Fibroblast of skin of abdomen (primary cell): Measurements from ENCODE around the gene ITGB2.
A peak's percentile ranks its signal among the peaks of the same experiment; 100 is the strongest.

Experiments
- DNase-seq: peaks from one replicate; pipeline ENCODE4 v3.0.0-alpha.2; 2013

ITGB2 gene

GRCh38 chr21:44940116-44940631 is 19.5 kb upstream of the ITGB2 start:
- DNase-seq, result no peak

GRCh38 chr21:44939532-44940115 is 18.9 kb upstream of the ITGB2 start, which contains the start of gene SLX9:
Gene SLX9 (plus strand): TSS chr21:44940029. CDS start chr21:44940058, 29 bp downstream.
- DNase-seq, result peak; percentile 78

GRCh38 chr21:44938772-44939531 is 18.3 kb upstream of the ITGB2 start:
- DNase-seq, result no peak

GRCh38 chr21:44935533-44935927 is 14.8 kb upstream of the ITGB2 start:
- no peak for DNase-seq

GRCh38 chr21:44934797-44935532 is 14.3 kb upstream of the ITGB2 start:
- DNase-seq, result no peak

- DNase-seq, result no peak
Observed at GRCh38 chr21:44934276-44934675, 13.6 kb upstream of the ITGB2 start.

- no peak for DNase-seq
Observed at GRCh38 chr21:44933918-44934260, 13.2 kb upstream of the ITGB2 start.

GRCh38 chr21:44933199-44933917 is 12.7 kb upstream of the ITGB2 start:
- no peak for DNase-seq

- peak; percentile 37 for DNase-seq
Observed at GRCh38 chr21:44932408-44933181, 11.9 kb upstream of the ITGB2 start.

GRCh38 chr21:44931501-44932407 is 11.1 kb upstream of the ITGB2 start:
- DNase-seq, result no peak

- peak; percentile 65 for DNase-seq
Observed at GRCh38 chr21:44931137-44931500, 10.4 kb upstream of the ITGB2 start.

GRCh38 chr21:44930543-44930981 is 9.9 kb upstream of the ITGB2 start:
- no peak for DNase-seq

- DNase-seq, result no peak
Observed at GRCh38 chr21:44929799-44930542, 9.3 kb upstream of the ITGB2 start.

- no peak for DNase-seq
Observed at GRCh38 chr21:44929242-44929798, 8.6 kb upstream of the ITGB2 start.

GRCh38 chr21:44928500-44929241 is 8.0 kb upstream of the ITGB2 start:
- DNase-seq, result peak; percentile 86

- peak; percentile 81 for DNase-seq
Observed at GRCh38 chr21:44927587-44928461, 7.1 kb upstream of the ITGB2 start.

GRCh38 chr21:44927259-44927586 is 6.5 kb upstream of the ITGB2 start:
- no peak for DNase-seq
